Measurements from ENCODE around the gene SUN5.

DNA sequence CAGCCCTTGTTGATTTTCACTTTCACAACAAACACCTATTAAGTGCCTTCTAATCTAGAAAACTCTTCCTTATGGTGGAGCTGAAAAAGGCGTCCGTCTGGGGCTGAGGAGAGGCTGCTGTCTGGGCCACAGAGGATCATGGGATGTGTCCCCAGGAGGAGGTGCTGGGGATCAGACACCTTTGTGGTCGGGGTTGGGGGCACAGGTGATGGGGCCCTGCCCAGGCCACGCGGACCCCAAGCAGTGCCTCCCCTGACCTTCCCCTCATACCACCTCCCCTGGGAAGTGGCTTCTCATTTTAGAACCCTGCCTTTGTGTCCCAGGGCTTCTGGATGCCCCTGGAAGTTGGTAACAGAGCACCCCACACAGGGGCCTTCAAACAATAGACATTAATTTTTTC is 41.1 kb downstream of the SUN5 start:
- TF ChIP-seq, protein P1, sequence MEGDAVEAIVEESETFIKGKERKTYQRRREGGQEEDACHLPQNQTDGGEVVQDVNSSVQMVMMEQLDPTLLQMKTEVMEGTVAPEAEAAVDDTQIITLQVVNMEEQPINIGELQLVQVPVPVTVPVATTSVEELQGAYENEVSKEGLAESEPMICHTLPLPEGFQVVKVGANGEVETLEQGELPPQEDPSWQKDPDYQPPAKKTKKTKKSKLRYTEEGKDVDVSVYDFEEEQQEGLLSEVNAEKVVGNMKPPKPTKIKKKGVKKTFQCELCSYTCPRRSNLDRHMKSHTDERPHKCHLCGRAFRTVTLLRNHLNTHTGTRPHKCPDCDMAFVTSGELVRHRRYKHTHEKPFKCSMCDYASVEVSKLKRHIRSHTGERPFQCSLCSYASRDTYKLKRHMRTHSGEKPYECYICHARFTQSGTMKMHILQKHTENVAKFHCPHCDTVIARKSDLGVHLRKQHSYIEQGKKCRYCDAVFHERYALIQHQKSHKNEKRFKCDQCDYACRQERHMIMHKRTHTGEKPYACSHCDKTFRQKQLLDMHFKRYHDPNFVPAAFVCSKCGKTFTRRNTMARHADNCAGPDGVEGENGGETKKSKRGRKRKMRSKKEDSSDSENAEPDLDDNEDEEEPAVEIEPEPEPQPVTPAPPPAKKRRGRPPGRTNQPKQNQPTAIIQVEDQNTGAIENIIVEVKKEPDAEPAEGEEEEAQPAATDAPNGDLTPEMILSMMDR (IDR thresholded peaks at IDR 0.05) = no peak
- no peak for TF ChIP-seq POLR2A (IDR thresholded peaks at IDR 0.05)
